Esophagus muscularis mucosa (tissue), 4 donors: ENCODE data around the gene DIDO1.

Source experiments
- EP300 ChIP-seq: sonication (generic); formaldehyde crosslinking; IDR thresholded peaks from one replicate; pipeline ENCODE4 v1.6.1; 2017; ENCODE audit warnings: antibody characterized with exemption
- POLR2A ChIP-seq: fragments of 450-650 bp; IDR thresholded peaks from one replicate; pipeline ENCODE4 v1.6.1; 2017; ENCODE audit warnings: antibody characterized with exemption, moderate library complexity, mild to moderate bottlenecking, low read depth
- POLR2AphosphoS5 ChIP-seq, 2 donors: sonication (generic); formaldehyde crosslinking; IDR thresholded peaks; one replicate each; pipeline ENCODE4 v1.6.1; 2017; ENCODE audit warnings: antibody characterized with exemption in 2 of 2
- TF ChIP-seq, protein P1 (sequence below), 3 experiments: fragments of 200-600 bp in 2 of 3; fragments of 450-650 bp in 1 of 3; sonication (generic) in 2 of 3; IDR thresholded peaks; one replicate each; pipeline ENCODE4 v1.5.1; 2017 to 2019; ENCODE audit warnings: antibody characterized with exemption in 3 of 3, mild to moderate bottlenecking in 2 of 3, moderate library complexity in 1 of 3

GRCh38 chr20:62935204-62935967 lies 9.1 kb upstream of the DIDO1 start:
- TF ChIP-seq, protein P1, sequence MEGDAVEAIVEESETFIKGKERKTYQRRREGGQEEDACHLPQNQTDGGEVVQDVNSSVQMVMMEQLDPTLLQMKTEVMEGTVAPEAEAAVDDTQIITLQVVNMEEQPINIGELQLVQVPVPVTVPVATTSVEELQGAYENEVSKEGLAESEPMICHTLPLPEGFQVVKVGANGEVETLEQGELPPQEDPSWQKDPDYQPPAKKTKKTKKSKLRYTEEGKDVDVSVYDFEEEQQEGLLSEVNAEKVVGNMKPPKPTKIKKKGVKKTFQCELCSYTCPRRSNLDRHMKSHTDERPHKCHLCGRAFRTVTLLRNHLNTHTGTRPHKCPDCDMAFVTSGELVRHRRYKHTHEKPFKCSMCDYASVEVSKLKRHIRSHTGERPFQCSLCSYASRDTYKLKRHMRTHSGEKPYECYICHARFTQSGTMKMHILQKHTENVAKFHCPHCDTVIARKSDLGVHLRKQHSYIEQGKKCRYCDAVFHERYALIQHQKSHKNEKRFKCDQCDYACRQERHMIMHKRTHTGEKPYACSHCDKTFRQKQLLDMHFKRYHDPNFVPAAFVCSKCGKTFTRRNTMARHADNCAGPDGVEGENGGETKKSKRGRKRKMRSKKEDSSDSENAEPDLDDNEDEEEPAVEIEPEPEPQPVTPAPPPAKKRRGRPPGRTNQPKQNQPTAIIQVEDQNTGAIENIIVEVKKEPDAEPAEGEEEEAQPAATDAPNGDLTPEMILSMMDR (IDR thresholded peaks at IDR 0.05), result no peak
- TF ChIP-seq POLR2A (no peak), POLR2AphosphoS5 (IDR thresholded peaks at IDR 0.05) (no peak), EP300 (no peak)
